Right renal pelvis (tissue), 4 donors: ENCODE results near the gene CHPF2. TPM values are rescaled to one million over a fixed set of nuclear protein-coding genes. Genes with fewer than 3 reads are reported as not detected.

Experiments used
- DNase-seq, 4 donors: peaks; one replicate each; pipeline ENCODE4 v3.0.0-alpha.2; 2013; ENCODE audit warnings: low read depth in 4 of 4, low spot score in 3 of 4, missing footprints in 1 of 4
- polyA plus RNA-seq, 4 donors: library from polyadenylated mRNA; unstranded; fragments of 120-200 nt; gene quantifications; one replicate each; pipeline ENCODE4 v1.2.1, GENCODE V29; 2013; ENCODE audit not compliant: insufficient read length in 4 of 4

Gene CHPF2
- polyA plus RNA-seq, 4 donors: 23.9 to 29.4 (median 25.3) TPM

DNA sequence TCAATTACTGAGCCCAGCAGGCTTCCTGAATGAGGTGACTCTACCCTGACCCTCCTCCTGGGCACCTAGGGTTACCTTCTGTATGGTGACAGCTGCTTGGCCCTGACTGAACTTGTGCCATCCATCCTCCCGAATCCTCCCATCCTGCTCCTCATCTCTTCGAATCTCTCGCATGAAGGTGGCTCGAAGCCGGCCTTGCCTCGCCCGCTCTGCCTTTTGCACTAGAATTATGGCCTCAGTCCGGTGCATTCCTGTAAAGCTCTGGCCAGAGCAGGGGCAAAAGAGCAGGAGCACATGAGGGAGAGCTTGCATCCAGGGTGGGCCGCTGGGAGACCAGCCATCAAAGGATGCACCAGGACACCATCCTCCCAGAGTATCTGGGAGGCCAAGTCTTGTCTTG is 29.4 kb upstream of the CHPF2 start:
- no peak for DNase-seq

DNA sequence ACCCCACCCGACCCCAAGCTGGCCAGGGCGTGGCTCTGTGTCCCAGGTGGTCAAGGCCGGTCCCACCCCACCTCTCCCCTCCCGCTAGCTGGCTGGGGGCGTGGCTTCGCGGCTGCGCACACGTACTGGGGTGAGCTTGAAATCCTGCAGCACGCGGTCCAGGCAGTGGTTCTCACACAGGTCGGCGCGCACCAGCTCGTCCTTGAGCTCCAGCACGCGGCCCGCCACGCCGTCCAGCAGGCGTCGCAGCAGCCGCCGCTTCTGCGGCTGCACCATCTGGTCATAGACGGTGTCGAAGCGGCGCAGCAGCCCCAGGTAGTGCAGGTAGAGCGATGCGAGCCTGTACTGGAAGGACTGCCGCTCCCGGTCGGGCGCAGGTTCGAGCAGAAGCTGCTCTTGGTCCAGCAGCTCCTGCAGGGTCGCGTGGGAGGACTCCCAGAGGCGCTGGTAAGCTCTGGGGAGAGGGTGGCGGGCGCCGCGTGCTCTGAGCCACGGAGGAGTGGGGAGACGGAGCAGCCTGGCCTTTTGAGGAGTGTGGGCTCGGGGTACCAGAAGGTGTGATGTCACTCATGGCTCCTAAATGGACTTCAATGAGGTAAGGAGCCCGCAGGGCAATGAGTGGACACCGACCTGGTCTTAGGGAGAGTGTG is 27.8 kb upstream of the CHPF2 start:
- no peak for DNase-seq

DNA sequence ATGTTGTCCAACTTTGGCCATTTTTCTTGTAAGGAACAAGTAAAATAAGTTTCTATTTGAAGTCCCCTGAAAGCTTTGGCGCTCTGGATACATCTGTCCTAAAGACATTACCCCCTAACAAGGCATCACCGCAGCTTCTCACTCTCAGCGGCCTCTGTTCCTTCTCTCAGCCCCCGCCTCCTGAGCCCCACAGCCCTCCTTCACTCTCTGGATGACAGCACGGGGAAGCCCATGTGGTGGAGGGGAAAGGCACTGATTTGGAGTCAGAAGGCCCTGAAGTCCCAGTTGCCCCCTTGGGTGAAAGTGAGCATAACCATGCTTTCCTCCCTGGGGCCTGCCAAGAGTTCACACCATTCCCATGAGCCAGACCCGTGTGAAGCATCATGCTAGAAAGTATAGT is 26.6 kb upstream of the CHPF2 start:
- no peak for DNase-seq

DNA sequence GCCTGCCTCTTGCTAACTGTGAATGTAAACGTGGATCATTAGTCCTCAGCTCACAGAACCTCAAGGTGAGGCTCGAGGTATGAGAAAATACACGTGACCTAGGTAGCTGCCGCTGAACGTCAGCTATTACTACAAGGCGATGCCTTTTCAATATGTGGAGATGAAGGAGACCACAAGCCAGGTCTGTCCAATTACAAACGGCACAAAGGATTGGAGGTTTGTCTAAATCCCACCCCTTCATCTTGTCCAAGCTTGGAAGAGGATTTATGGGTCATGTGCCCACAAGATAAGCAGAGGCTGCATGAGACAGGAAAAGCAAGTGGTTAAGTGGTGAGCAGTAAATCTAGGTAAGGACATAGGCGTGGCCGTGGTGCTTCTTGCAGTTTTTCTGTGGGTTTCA is 25.4 kb upstream of the CHPF2 start:
- no peak for DNase-seq

DNA sequence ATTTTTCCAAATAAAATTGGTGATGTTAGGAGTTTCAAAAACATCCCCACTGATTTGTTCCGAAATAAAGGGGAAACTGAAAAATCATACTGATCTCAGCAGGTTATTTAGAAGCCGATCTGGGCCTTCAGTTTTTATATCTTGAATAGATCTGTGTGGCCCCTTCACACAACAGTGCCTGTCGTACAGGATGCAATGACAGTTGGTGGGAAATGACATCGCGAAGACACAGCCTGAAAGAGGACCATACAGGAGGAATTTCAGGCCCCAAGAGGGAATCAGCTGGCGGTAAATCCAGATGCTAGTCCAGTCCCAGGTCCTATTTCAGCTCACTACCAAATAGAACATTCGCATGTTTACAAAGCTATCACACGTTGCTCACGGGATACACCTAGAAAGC is 25.0 kb upstream of the CHPF2 start:
- no peak for DNase-seq

DNA sequence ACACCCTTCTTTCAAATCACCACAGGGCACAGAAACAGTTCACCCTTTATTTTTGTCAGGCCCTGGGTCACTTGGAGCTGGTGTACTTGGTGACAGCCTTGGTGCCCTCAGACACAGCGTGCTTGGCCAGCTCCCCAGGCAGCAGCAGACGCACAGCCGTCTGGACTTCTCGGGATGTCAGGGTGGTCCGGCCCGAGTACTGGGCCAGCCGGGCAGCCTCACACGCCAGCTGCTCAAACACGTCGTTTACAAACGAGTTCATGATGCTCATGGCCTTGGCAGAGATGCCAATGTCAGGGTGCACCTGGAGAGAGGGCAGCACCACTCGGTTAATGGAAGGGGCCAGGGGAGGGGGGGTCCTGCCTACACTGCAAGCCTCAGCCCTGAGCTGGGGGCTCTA is 24.5 kb upstream of the CHPF2 start:
- DNase-seq: no peak

DNA sequence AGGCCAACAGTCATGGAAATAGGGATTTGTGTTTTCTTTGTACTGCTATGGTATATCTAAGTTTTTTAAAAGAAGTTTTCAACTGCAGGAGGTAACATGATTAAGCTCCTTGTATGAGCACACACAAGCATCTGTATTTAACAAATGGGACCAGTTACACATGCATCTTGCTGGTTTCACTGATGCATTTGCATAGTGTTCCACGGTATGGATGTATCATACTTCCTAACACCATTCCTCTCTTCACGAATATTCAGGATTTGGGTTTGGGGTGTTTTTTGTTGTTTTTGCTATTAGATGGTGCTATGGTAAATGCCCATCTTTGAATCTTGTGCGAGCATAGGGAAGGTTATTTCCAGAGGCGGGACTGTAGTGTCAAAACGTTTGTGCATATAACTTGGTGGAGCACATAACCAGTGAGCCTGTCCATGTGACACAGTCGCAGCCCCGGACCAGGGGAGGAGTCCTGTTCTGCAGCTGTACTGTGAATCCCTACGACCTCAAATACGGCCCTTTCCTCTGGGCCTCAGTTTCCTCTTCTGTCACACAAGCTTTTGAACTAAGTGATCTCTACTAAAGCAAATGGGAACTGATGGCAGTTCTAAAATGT is 23.9 kb upstream of the CHPF2 start:
- DNase-seq: no peak

DNA sequence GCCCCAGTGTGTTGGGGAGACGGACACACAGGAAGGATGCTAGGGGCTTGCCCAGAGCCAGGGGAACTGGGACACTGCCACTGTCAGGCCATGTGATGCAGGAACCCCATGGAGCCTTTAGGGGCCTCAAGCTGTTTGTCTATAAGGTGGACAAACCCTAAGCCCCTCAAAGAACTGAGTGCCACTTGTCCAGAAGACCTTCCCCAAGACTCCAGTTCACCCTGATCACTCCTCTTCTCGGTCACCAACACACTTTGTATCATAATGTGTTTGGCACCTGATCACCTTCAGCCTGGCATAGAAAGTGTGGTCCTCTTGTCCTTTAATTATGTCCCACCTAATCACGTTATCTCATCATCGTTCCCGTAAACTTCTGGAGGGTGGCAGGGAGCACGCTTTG is 22.7 kb upstream of the CHPF2 start:
- DNase-seq: no peak

DNA sequence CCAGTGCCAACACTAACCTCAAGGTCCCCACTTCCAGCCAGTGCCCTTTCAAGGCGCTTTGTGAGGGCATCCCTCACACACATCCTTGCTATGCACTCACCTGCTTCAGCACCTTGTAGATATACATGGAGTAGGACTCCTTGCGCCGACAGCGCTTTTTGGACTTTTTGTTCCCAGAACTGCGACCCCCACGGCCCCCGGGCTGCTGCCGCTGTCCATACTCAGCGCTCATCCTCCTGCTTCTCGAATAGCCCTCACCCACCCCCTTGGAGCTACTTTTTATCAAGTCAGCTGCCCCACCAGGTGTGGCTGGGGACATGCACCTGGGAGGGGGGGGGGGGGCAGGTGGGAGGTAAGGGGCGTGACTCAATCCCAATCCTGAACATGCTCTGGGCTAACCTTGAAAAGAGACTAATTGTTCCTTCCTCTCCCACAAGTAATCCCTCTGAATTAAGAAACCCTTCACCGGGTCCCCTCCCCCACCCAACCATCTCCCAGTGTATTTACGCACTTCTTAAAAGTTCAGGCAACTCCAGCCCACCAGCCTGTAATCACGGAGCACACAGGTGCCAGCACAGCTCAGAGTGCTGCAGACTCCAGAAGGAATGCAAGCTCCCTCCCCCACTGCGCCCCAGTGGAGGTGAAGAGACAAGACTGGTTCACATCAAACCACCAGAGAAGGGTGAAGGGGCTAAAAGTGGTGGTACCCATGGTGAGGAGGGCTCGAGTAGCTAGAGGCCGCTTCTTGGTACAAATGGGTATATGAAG is 22.0 kb upstream of the CHPF2 start, which contains the start of gene H2BK1:
Gene H2BK1 (minus strand): TSS at position 402 of the 768 bp plus-strand sequence. CDS start 170 bp downstream, at position 232.
- DNase-seq: no peak

DNA sequence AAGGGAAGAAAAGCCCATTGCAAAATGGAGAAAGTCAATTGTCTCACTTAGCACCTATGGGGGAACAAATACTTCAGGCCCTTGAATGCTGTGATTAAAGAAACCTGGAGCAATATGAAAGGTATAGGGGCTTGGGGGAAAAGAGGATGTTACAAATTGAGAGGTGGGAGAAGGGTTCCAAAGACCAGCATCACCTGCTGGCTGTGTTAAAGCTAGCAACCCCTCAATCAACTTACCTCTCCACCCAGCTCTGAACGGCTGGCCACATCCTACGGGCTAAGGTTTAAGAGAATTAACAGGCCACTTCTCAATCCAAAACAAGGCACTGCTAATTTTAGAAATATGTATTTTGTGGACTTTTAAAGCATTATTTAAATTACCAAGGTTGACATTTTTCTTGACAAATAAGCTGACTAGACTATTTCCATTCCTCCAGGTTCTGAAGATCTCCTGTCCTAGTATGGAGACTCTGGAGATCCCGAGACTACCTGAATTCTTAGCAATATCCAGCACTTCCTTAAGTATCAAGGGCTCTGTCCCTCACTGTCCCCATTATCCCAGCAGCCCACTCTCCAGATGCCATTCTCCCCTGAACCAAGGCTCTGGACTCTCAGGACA is 21.0 kb upstream of the CHPF2 start:
- no peak for DNase-seq

DNA sequence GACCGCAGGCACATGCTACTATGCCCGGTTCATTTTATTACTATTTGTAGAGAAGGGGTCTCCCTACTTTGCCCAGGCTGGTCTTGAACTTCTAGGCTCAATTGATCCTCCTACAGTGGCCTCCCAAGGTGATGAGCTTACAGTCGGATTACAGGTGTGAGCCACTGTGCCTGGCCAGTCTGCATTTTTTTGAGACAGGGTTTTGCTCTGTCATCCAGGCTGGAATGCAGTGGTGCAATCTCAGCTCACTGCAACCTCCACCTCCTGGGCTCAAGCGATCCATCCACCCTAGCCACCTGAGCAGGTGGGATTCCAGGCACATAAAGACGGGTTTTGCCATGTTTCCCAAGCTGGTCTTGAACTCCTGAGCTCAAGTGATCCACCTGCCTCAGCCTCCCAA is 19.7 kb upstream of the CHPF2 start:
- no peak for DNase-seq

DNA sequence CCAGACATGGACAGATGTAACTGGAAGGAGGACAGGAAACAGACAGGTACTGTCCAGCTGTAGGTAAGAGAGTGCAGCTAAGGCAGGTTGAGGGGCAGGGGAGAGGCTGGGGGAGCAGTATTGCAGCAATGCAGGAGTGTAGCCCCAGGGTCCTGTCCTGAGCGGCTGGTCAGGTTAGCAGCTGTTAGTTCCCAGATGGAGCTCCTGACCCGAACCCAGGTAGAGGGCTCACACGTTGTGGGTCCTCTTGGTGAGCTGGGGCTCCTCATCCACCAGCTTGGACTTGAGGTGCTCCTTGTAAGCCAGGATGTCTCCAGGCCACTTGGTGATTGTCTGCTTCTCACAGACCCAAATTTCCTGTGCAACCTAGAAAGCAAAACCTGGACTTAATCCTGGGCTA is 18.5 kb upstream of the CHPF2 start:
- no peak for DNase-seq

DNA sequence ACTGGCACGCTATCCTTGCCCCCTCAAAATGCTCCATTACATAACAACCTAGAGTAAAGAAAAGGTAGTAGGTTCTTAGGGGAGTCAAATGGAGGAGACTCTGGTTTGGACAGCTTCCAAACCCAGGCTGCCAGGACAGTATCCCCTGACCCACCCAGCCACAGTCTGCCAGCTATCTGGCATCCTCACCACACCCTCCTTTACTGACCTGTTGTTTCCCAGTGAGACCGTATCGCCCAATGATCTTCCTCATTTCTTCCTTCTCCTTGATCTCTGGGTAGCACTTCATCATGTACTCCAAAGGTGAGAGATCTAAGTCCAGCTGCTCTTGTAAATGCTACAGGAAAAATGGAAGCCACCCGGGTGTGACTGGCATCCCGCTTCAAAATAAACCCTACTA is 16.9 kb upstream of the CHPF2 start:
- no peak for DNase-seq

DNA sequence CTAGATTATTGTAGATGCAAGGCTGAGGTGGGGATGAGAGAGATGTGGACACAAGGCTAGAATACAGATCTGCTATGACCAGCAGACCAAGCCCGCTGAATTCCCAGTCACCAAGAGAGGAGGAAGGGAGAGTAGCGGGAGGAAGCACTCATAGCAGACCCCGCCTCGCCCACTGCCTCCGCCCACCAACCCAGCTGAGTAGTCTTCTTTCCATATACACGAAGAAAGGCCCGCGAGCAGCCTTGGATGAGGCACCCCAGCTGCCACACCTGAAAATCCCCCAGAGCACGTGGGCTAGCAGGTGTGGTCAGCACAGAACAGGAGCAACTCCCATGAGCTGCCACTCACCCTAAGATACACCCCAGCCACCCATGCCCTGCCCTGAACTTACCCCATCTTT is 14.1 kb upstream of the CHPF2 start:
- no peak for DNase-seq

DNA sequence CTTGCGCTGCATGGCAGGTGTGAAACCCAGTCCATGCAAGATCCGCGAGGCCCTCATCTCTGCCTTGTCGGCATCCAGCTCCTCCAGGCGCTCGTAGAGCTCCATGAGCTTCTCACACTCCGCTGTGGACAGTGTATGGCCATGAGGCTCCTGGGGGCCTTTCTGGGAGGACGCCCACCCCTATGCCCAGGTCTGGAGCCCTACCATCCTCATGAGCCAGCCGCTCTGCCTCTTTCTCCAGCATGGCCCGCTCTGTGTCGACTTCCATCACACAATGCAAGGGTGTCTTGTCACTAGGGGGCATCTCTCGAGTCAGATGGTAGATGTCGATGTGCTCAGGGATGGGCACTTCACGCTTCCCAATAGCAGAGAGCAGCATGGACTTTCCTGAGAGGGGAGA is 8.6 kb upstream of the CHPF2 start:
- no peak for DNase-seq

DNA sequence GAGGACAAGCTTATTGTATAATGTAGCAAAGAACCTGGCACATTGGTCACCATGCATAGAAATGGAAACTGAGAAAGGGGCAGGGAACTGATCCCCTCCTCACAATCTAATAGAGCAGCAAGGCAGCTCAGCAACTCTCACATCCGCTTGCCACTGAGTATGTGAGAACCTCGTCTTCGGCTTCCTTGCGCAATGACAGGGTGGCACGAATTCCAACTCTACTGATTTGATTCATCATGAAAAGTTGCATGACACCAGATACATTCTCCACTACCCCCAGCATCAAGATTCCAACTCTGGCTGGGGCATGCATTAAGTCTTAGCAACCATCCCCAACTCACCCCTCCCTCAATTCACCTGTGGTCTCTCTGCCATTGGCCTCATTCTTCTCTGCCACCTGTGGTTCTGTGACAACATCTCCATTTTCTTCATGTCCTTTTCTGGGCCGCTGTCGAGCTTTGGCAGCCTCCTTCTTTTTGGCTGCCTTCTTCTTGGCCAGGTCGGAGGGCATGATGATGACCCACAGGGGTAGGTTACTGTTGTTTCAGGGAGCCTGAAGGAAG is 6.3 kb upstream of the CHPF2 start:
- DNase-seq: no peak

DNA sequence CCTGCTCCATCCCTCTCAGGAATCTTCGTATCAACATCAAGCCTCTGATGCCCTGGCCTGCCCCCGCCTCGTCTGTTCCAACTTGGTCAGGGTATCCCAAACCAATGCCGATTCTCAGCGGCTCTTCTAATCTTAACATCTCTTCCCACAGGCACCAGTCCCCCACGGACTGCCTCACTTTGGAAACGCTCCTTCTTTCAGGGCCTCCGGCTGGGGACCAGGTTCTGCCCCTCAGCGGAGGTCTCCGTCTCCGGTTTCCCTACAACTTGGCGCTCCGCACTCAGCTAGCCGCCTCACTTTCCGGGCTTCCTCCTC is 5.8 kb upstream of the CHPF2 start:
- DNase-seq: no peak

DNA sequence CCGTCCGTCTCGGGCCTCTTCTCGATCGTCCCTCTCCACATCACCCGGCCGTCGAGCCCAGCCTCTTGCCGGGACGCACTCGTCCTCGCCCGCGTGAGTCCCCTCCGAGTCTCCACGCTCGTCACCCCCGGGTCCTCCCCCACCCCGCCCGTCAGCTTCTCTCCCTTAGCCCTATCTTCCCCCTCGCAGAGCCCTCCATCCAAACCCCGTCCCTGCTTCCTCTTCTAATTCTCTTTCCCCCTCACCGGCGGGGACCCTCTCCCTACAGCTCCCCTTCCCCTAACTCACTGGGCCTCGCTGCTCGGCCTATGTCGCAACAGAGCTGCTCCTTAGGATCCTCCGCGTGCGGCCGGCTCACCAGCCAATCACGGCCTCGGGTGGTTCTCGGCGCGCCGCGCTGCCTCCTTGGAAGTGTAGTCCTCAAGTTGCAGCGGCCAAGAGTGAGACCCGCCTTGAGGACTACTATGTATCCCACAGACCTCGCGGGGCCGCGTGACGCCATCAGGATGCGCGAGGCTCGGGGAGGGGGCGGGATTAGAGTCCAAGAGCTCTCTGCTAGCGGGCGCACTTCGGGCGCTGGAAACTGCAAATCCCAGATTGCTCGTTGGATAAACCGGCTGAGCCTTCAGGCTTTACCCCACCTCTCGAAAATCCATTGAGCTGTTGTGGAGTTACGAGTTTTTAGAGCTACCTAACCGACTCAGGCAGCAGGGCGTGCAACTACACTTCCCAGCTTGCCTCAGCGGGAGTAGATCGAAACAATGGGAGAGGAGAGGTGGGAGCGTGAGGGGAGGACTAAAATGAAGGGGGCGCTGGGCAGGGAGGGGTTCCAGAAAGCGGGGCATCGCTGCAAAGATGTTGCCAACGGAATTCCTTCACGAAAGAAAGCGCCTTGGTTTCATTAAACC is 5.2 kb upstream of the CHPF2 start, which contains the start of gene ABCF2:
Gene ABCF2 (minus strand): TSS at position 331 of the 908 bp plus-strand sequence. CDS start 747 bp downstream, outside the sequence.
- DNase-seq: peak; percentile 96 to 98 (median 98)

DNA sequence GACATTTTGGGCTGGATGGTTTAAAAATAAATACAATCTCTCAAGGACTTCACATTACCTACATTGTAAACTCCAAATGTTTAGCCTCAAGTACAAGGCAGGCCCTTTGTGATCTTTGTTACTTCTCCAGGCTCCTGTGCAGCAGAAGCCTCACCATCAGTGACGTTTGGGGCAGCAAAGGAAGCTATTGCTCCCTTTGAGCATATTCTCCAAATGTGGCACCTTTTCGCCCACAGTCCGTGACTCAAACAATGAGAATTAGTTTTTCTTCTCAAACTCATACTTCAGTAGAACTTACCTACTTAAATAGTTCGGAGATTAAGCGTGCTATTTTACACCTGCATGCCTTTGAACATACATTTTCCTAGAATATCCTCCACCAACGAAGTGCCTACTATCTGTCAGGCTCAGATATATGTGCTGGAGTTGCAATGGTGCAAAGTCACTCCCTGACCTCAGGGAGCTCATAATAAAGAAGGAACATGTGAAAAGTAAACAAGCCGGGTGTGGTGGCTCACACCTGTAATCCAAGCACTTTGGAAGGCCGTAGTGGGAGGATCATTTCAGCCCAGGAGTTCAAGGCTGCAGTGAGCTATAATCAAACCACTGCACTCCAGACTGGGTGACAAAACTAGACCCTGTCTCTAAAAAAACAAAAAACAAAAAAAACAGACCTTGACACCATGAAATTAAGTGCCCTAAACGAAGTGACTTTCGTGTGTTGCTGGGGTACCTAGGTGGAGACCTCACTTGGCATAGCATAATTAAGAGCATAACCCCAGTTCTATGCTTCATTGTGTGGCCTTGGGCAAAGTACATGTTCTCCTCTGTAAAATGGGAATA is 4.0 kb upstream of the CHPF2 start:
- DNase-seq: no peak
